Measurements from ENCODE around the gene CITED4. TPM values are rescaled to one million over a fixed set of nuclear protein-coding genes. Genes with fewer than 3 reads are reported as not detected.

CITED4 gene
- total RNA-seq, 1 experiment from 2014 or later = 9.5 TPM

- Histone ChIP-seq H2BK120ac (ENCODE audit: low read depth, low read length, poor library complexity, severe bottlenecking) (no peak overlapping the region), H2BK12ac (ENCODE audit: insufficient read length, low read depth, low read length) (no peak overlapping the region), H3K4me1 (ENCODE audit: insufficient read depth, low read length) (peaks cover 8% of the 10 kb centered on the region; the same call in 1 of the 2 replicates), H2BK5ac (ENCODE audit: insufficient read length, low read length) (no peak overlapping the region), H2BK20ac (ENCODE audit: low read depth, low read length, poor library complexity, severe bottlenecking) (no peak overlapping the region), H3K9ac (ENCODE audit: extremely low read depth, insufficient read length, low read length) (no peak overlapping the region), H3K4ac (ENCODE audit: low read depth, low read length) (no peak overlapping the region), H2AFZ (ENCODE audit: low read length) (no peak overlapping the region), H3K23me2 (ENCODE audit: insufficient read length, low read depth, low read length, poor library complexity, severe bottlenecking) (peaks cover 2% of the 10 kb centered on the region), H4K8ac (replicated peaks; ENCODE audit: insufficient read length, low read depth, low read length) (no peak overlapping the region), H3K27ac (ENCODE audit: insufficient read length, low read depth, low read length) (no peak overlapping the region), H3K79me2 (ENCODE audit: insufficient read depth, low read length) (no peaks in the 10 kb centered on the region), H2AK5ac (ENCODE audit: insufficient read length, low read length) (no peak overlapping the region), H4K91ac (ENCODE audit: insufficient read length, low read depth, low read length) (no peak overlapping the region), H3K18ac (ENCODE audit: insufficient read length, low read depth, low read length) (no peak overlapping the region), H4K5ac (ENCODE audit: insufficient read length, low read depth, low read length) (no peak overlapping the region), H3K56ac (ENCODE audit: insufficient read length, low read depth, low read length) (no peak overlapping the region), H3K4me2 (ENCODE audit: insufficient read depth, insufficient read length, low read length) (no peak overlapping the region), H2BK15ac (ENCODE audit: low read depth, low read length) (no peak overlapping the region), H3K14ac (ENCODE audit: insufficient read depth, low read length) (no peak overlapping the region), H3K9me3 (ENCODE audit: control insufficient read depth, low read depth, low read length) (no peaks in the 10 kb centered on the region), H3T11ph (ENCODE audit: low read length) (no peak overlapping the region), H4K20me1 (ENCODE audit: control insufficient read depth, insufficient read depth, insufficient read length) (no peaks in the 10 kb centered on the region), H3K27me3 (ENCODE audit: insufficient read depth, low read length) (no peaks in the 10 kb centered on the region), H3K23ac (ENCODE audit: insufficient read length, low read depth, low read length) (no peak overlapping the region), H3K79me1 (ENCODE audit: insufficient read depth, low read depth, low read length, poor library complexity, severe bottlenecking) (no peaks in the 10 kb centered on the region)
- DNase-seq = no peak
- Mint-ChIP-seq H3K9me3 (no peaks in the 10 kb centered on the region), H3K36me3 (ENCODE audit: insufficient read depth in 1 of 3, low read depth in 3 of 3) (no peaks in the 10 kb centered on the region), H3K4me1 (peaks cover 26 to 33% of the 10 kb centered on the region in 2 experiments), H3K27me3 (ENCODE audit: low read depth) (peaks cover 4% of the 10 kb centered on the region), H3K27ac (no peak overlapping the region; a peak in 1 of 7 replicates), H3K4me3 (no peak overlapping the region)
- no CpG with 5 or more reads among the region's 4 CpGs for WGBS (ENCODE audit: extremely low coverage, insufficient read length, low lambda C conversion rate)
- no peak for TF ChIP-seq CTCF (conservative IDR thresholded peaks at IDR 0.05)
These were observed 38.8 kb downstream of the CITED4 start for GRCh38 chr1:40823345-40823744.

All from H9 (cell line).